Right cardiac atrium (tissue), 5 donors: Measurements from ENCODE around the gene CHCHD6. TPM values are rescaled to one million over a fixed set of nuclear protein-coding genes. Genes with fewer than 3 reads are reported as not detected.

ENCODE experiments used
- ATAC-seq, 2 donors: fragments of 200-7000 bp; cut with Tn5 transposase; one replicate each; pipeline versions ENCODE4 v1.8.0 to v1.9.1; 2020; ENCODE audit warnings: moderate library complexity in 2 of 2, mild to moderate bottlenecking in 1 of 2
- DNase-seq, 3 donors: peaks; one replicate each; pipeline ENCODE4 v3.0.0-alpha.2; 2020
- H3K27ac ChIP-seq: one replicate; pipeline ENCODE4 v1.5.1; 2013; ENCODE audit warnings: mild to moderate bottlenecking, low read length, control low read depth, moderate library complexity
- H3K27me3 ChIP-seq: one replicate; pipeline ENCODE4 v1.6.1; 2013; ENCODE audit not compliant: control insufficient read depth, insufficient read depth
- H3K4me1 ChIP-seq: one replicate; pipeline ENCODE4 v1.6.1; 2013; ENCODE audit warnings: low read length; ENCODE audit not compliant: control insufficient read depth, insufficient read depth
- H3K4me3 ChIP-seq: one replicate; pipeline ENCODE4 v1.5.1; 2013; ENCODE audit warnings: low read length, control low read depth
- H3K9me3 ChIP-seq: one replicate; pipeline ENCODE4 v1.6.1; 2013; ENCODE audit warnings: low read length; ENCODE audit not compliant: control insufficient read depth
- WGBS: extraction: QIAGEN DNeasy Blood & Tissue Kit; methylation state at CpG from one replicate; pipeline ENCODE4 v1.1.7; 2013; 5-methylcytosine and 5-hydroxymethylcytosine counted together
- intact Hi-C, 4 donors: fragments of 100-400 bp; cut with DNase I; formaldehyde crosslinking; loops; one replicate each; pipeline versions ENCODE4 v1.11.0 to v1.14.0; 2022 to 2023
- polyA plus RNA-seq: library from polyadenylated mRNA; stranded (reverse); fragments of 200-250 nt; gene quantifications from one replicate; pipeline ENCODE4 v1.2.3, GENCODE V29; 2013
- total RNA-seq, 4 donors: library from RNA; stranded (reverse); fragmentation: NEBNext Ultra II Directional; extraction: Animal tissue kit (Norgen Biotek cat#: 25700); gene quantifications; one replicate each; pipeline ENCODE4 v1.2.1, GENCODE V29; 2021
- donor health status: healthy with polysubstance abuse.
- donor health status: DM: no; HTN: yes; CAD: no.
- donor health status: DM: no; HTN: no; CAD: no.
- donor health status: DM: no; HTN: yes; CAD: no; lungs with severe emphysema.
- donor health status: DM: yes; HTN: yes; CAD: no.

Gene CHCHD6
- total and polyA plus RNA-seq, 5 donors: 7.1 to 10.5 (median 9.3) TPM

DNA sequence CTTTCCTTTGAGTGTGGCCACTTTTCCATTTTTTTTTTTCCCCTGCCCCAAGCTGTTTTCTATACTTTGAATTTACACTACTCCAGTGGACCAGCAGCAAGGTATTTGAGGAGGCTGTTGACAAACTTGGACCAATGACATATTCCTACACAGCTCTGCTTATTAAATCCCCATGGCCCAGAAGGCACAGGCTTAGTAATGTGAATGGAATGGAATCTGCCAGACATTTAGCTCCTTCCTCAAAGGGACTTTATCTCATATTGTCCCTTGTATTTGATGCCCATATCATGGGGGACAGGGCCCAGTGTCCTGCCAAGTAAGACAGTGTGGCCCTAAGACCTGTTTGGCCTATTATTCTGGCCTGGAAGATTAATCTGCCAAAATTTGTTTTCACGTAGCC lies 107.5 kb downstream of the CHCHD6 start:
- Histone ChIP-seq H3K27ac (no peak overlapping the region), H3K4me3 (no peak overlapping the region), H3K9me3 (no peaks in the 10 kb centered on the region), H3K4me1 (no peaks in the 10 kb centered on the region), H3K27me3 (no peaks in the 10 kb centered on the region)
- ATAC-seq (peak; percentile 43 to 55), DNase-seq (no peak)
- intact Hi-C loops: no loop called here
- 54% methylated on average over 1 of the region's 1 CpG for WGBS

GRCh38 chr3:126816298-126816697 lies 112.3 kb downstream of the CHCHD6 start:
- Histone ChIP-seq H3K4me3 (no peak overlapping the region), H3K27ac (no peak overlapping the region), H3K4me1 (peaks cover 4% of the 10 kb centered on the region), H3K9me3 (no peaks in the 10 kb centered on the region), H3K27me3 (no peaks in the 10 kb centered on the region)
- DNase-seq: no peak
- intact Hi-C loops: no loop called here
- ATAC-seq: no peak
- 77% methylated on average over 6 of the region's 6 CpGs for WGBS

DNA sequence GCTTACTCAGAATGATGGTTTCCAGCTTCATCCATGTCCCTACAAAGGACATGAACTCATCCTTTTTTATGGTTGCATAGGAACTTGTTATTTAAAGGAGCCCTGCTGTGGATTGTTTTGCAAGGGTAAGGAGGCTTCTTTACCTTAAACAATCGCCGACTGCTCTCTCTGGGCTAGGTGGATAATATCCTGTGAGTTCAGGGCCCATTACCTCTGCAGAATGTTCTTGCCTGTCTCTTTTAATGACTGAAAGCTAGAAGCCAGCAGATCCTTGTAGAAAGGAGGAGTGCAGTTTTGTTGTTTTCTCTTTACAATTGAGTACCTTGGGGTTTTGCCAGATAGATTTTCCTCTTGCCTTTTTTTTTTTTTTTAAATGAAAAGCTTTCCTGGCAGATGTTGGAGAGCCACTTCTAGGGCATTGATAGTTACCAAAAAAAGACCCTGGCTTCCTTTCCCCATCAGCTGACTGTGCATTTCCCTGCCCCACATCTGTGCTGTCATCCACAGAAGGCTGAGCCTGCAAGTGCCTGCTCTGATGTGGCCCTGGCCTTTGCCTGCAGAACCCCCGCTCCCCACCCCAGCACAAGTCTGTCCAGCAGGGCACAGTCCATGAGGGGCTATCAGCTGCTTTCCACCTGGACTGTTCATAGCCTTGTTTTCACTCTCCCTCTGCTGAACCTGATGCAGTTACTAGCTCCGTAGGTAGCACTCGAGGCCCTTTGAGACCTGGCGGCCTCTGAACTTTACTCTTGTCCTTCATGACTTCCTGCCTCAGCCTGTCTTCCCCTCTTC lies 113.1 kb downstream of the CHCHD6 start:
- intact Hi-C loops: no loop called here
- H3K27me3 ChIP-seq: no peaks in the 10 kb centered on the region
- peaks cover 4% of the 10 kb centered on the region for H3K4me1 ChIP-seq
- H3K4me3 ChIP-seq: no peak overlapping the region
- WGBS: 60% methylated on average over 6 of the region's 6 CpGs
- DNase-seq (no peak), ATAC-seq (peak; percentile 43 to 55)
- no peak overlapping the region for H3K27ac ChIP-seq
- H3K9me3 ChIP-seq: no peaks in the 10 kb centered on the region

DNA sequence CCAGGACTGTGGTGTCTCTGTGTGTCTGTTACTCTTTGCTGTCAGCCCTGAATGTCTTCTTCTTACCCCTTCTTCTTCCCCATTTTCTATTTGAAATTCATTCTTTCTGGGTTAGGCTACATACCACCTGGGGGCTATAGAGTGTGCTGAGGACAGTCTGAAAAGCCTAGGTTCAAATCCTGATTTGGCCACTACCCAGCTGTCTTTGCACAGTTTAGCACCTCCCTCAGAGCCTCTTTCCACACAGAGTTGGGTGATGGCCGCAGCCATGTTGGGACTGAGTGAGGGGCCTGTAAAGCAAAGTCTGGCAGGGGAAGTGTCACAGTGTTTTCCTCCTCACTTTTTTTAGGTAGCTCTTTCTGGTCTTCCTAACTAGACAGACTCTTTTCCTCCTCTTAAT lies 113.7 kb downstream of the CHCHD6 start:
- no peaks in the 10 kb centered on the region for H3K9me3 ChIP-seq
- WGBS: 98% methylated on average over 1 of the region's 1 CpG
- H3K27ac ChIP-seq: no peak overlapping the region
- H3K4me3 ChIP-seq: no peak overlapping the region
- no peak for ATAC-seq
- peaks cover 4% of the 10 kb centered on the region for H3K4me1 ChIP-seq
- intact Hi-C loops: no loop called here
- no peaks in the 10 kb centered on the region for H3K27me3 ChIP-seq
- no peak for DNase-seq

- H3K4me3 ChIP-seq: no peak overlapping the region
- H3K4me1 ChIP-seq: peaks cover 4% of the 10 kb centered on the region
- WGBS: 96% methylated on average over 8 of the region's 8 CpGs
- H3K27ac ChIP-seq: no peak overlapping the region
- no peaks in the 10 kb centered on the region for H3K9me3 ChIP-seq
- intact Hi-C loops: no loop called here
- H3K27me3 ChIP-seq: no peaks in the 10 kb centered on the region
- DNase-seq (no peak), ATAC-seq (no peak)
Observed at GRCh38 chr3:126818400-126819095, 114.5 kb downstream of the CHCHD6 start.

DNA sequence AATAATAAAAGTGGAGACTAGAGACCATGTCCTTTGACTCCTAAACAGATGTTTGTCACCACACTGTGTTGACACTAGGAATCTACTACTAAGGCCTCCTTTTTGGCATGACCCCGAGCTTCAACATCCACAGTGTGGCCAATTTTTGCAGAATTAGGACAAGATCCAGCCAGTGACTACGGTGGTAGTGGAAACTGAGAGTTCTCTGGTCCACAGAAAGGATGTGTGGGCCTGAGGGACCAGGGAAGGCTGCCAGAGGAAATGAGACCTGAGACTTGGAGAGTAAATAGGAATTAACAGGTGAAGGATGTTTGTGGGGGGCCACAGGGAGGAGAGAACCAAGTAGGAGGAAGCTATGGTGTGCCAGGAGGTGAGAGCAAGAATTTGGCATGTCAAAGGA lies 122.7 kb downstream of the CHCHD6 start:
- peak; percentile 45 to 55 for ATAC-seq
- H3K4me1 ChIP-seq: peaks cover 4% of the 10 kb centered on the region
- peak in 2 of 3 donors; percentile 38 to 64 for DNase-seq
- no peaks in the 10 kb centered on the region for H3K27me3 ChIP-seq
- peak overlapping the region; percentile 57 for H3K27ac ChIP-seq
- H3K4me3 ChIP-seq: no peak overlapping the region
- no peaks in the 10 kb centered on the region for H3K9me3 ChIP-seq
- WGBS: 40% methylated on average over 2 of the region's 2 CpGs
- intact Hi-C loops: no loop called here

GRCh38 chr3:126827121-126827520 lies 123.1 kb downstream of the CHCHD6 start:
- Histone ChIP-seq H3K4me1 (peaks cover 4% of the 10 kb centered on the region), H3K27ac (peak overlapping the region; percentile 77), H3K4me3 (no peak overlapping the region), H3K27me3 (no peaks in the 10 kb centered on the region), H3K9me3 (no peaks in the 10 kb centered on the region)
- intact Hi-C loops: no loop called here
- 51% methylated on average over 1 of the region's 1 CpG for WGBS
- ATAC-seq (peak; percentile 91 to 93), DNase-seq (peak in 2 of 3 donors; percentile 76 to 87)

DNA sequence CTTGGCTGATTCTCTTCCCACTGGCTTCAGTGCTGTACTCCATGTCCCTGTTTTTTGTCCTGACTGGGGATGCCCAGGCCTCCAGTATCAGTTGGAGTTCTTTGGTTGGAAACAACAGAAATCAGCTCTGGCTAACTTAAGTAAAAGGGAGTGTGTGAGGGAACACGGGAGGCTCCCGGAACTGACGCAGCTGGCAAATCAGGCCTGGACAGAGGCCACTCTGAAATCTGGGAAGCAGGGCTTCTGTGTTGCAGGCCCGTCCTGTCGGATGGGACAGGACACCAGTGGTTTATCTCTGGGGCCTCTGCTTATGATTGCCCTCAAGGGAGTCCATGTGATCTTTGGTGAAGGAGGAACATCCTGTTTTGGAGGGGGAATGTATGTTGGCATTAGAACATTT lies 124.3 kb downstream of the CHCHD6 start:
- peak overlapping the region; percentile 77 for H3K27ac ChIP-seq
- H3K4me1 ChIP-seq: peaks cover 4% of the 10 kb centered on the region
- WGBS: 52% methylated on average over 5 of the region's 5 CpGs
- no peak overlapping the region for H3K4me3 ChIP-seq
- DNase-seq (peak; percentile 77 to 91 (median 81)), ATAC-seq (peak; percentile 80 to 81)
- H3K9me3 ChIP-seq: no peaks in the 10 kb centered on the region
- H3K27me3 ChIP-seq: no peaks in the 10 kb centered on the region
- intact Hi-C loops: no loop called here

DNA sequence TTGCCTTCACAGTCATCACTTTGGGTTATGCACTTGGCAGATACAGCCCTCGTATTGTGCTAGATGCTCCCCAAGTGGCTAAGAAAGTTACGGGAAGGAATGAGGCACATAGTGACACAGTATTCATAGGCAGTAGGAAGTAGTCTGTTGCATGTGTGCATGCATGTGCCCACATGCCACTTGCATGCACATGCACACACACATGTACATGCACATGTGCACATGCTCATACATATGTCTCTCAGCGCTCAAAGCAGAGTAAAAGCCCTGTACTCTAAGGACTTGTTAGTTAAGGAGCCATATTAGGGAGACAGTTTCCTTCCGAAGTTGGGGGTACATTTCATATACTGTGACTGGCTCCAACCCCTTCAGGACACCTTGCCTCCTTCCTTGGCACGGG lies 128.9 kb downstream of the CHCHD6 start:
- 96% methylated on average over 5 of the region's 5 CpGs for WGBS
- Histone ChIP-seq H3K4me3 (no peak overlapping the region), H3K27me3 (no peaks in the 10 kb centered on the region), H3K4me1 (no peaks in the 10 kb centered on the region), H3K27ac (no peak overlapping the region), H3K9me3 (no peaks in the 10 kb centered on the region)
- intact Hi-C loops: no loop called here
- DNase-seq: no peak
- ATAC-seq: no peak

DNA sequence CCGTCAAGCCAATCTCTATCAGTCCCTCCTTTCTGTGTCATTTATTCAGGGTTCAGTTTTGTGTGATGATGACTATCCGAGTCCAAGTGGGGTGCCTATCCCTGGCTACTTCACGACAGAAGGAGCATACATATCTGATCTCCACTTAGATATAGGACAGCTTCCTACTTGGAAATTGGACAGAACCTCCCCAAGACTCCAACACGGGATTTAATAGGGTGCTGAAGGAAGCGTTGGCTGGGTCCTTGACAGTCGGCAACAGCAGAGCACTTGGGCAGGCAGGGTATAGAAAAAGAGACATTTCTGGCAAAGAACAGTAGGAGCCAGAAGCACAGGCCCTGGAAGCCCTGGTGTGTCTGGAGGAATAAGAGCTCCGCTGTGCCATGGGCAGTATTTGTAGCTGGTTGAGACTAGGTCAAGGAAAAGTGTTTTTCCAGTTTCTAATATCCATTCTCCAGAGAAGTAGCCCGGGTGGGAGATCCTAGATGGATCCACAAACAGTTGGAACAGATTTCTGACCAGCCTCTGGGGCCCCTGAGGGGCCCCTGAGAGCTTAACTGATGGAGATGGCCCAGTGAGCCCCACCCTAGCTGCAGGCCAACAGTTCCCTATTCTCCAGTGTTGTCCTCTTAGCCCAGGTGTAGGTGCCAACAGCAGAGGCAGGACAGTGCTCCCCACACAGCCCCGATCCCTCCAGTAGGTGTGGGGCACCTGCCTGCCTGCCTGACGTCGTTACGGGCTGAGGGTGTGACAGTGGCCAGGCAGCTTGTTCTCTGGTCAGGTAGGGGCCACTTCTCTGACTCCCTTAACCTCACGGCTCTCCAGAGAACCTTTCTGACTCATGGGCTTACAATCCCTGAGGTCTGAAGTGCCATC lies 130.8 kb downstream of the CHCHD6 start:
- WGBS: 90% methylated on average over 13 of the region's 13 CpGs
- no peaks in the 10 kb centered on the region for H3K9me3 ChIP-seq
- no peaks in the 10 kb centered on the region for H3K27me3 ChIP-seq
- no peak overlapping the region for H3K27ac ChIP-seq
- no peaks in the 10 kb centered on the region for H3K4me1 ChIP-seq
- H3K4me3 ChIP-seq: no peak overlapping the region
- no peak for ATAC-seq
- intact Hi-C loops: no loop called here
- DNase-seq: no peak
